D721Med (cell line): ENCODE measurements around the gene KLHL6.

ENCODE experiments used
- DNase-seq: peaks from one replicate; pipeline ENCODE4 v3.0.0; 2011; ENCODE audit warnings: low spot score; ENCODE audit not compliant: insufficient read length
- FAIRE-seq: peaks from 2 replicates; lab custom pipeline; 2011; peaks lifted over from hg19 to GRCh38; lab: Jason Lieb, UNC
- CTCF ChIP-seq: IDR thresholded peaks from 2 replicates; pipeline ENCODE4 v1.5.1; 2012; ENCODE audit warnings: mild to moderate bottlenecking, control low read depth; ENCODE audit not compliant: insufficient read depth; ENCODE audit errors: missing control alignments

KLHL6 gene

DNA sequence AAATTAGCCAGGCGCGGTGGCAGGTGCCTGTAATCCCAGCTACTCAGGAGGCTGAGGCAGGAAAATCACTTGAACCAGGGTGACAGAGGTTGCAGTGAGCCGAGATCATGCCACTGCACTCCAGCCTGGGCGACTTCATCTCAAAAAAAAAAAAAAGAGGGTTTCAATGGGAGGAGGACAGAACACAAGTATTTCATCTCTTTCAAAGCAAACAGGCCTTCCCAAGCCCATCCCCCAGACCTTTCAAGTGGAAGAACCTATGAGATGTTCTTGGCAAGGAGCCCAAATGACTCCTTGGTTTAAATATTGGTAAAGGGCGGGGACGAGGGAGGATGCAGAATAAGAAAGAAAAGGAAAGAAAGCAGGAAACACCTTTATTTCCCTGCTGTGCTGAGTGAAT, 64.9 kb downstream of the KLHL6 start:
- FAIRE-seq (no peak), DNase-seq (no peak)
- TF ChIP-seq CTCF = no peak

DNA sequence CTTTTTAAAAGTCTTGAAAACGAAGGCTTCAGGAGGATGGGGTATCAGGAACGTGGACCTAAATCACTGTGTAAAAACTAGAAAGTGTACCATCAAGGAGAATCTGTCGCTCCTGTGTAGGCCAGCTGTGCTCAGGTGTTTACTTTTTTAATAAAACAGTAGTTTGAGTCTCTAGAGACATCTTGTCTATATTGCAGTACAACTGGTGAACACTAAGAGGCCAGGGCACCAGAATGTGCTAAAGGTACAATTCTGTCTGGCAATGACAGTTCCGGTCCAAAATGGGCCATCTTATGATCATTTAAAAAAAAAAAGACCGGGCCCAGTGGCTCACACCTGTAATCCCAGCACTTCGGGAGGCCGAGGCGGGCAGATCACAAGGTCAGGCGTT, 65.3 kb downstream of the KLHL6 start:
- DNase-seq = no peak
- no peak for TF ChIP-seq CTCF
- no peak for FAIRE-seq

- no peak for DNase-seq
- no peak for TF ChIP-seq CTCF
- no peak for FAIRE-seq
Measured at GRCh38 chr3:183489455-183490210, 65.9 kb downstream of the KLHL6 start.

DNA sequence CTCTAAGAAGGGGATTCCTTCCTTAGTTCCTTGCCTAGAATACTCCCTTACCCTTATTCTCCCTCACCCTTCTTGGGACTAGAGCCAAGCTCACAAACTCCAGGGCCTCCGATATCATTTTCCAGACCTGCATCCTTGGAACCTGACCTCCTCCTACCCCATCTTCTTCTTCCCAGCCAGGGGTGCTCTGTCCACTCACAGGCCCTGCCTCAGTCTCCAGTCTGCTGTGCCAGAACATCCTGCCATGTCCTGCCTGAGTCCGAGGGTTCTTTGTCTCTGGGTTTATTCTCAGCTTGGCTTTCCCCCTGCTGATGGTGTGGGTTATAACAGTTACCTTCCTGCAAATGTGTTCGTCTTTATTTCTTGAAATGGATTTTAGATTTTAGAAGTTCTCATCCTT, 67.2 kb downstream of the KLHL6 start:
- DNase-seq (no peak), FAIRE-seq (no peak)
- TF ChIP-seq CTCF = no peak

DNA sequence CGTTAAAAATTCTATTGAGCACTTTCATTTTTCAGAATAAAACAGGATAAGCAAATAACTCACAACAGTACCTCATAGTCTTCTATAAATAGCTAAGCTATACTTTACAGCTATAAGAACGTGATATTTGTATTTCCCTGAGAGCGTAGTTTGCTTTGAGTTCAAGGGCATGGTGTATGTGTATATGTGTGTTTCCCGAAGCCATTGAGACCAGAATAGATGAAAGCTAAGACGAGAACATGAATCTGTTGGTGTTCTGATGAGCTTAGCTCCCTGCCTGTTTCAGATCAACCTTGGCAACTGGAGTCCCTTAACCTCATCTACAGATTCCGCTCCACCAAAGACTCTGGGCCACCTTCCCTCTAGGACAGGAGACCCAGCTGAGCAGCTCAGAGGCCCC, 67.6 kb downstream of the KLHL6 start:
- FAIRE-seq (no peak), DNase-seq (no peak)
- TF ChIP-seq CTCF = no peak

- no peak for FAIRE-seq
Measured at GRCh38 chr3:183487016-183487415, 68.5 kb downstream of the KLHL6 start.

More at GRCh38 chr3:183487016-183487415, 68.5 kb downstream of the KLHL6 start:
- no peak for TF ChIP-seq CTCF
- no peak for DNase-seq
